ENCODE data around the gene SEMA4D.

DNA sequence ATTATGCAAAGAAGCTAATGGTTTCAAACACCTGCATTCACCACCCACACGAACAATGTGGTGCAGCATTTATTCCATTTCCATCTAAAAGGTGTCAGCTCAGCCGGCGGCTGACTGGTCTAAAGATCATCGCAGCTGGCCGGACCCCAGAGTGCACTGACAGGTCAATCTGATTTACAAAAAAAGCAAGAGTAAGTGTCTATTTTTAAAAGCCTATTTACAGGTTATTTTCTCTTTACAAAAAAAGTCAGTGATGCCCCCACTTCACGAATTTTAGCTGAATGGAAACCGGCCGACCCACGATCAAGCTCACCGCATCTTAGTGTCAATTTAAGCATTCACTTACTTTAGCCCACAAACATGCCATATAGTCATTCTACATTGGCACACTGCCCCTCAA is 58.3 kb downstream of the SEMA4D start:
- TF ChIP-seq POLR2A (IDR thresholded peaks at IDR 0.05; ENCODE audit: extremely low read depth, insufficient read length) = no peak
- TF ChIP-seq, protein P1, sequence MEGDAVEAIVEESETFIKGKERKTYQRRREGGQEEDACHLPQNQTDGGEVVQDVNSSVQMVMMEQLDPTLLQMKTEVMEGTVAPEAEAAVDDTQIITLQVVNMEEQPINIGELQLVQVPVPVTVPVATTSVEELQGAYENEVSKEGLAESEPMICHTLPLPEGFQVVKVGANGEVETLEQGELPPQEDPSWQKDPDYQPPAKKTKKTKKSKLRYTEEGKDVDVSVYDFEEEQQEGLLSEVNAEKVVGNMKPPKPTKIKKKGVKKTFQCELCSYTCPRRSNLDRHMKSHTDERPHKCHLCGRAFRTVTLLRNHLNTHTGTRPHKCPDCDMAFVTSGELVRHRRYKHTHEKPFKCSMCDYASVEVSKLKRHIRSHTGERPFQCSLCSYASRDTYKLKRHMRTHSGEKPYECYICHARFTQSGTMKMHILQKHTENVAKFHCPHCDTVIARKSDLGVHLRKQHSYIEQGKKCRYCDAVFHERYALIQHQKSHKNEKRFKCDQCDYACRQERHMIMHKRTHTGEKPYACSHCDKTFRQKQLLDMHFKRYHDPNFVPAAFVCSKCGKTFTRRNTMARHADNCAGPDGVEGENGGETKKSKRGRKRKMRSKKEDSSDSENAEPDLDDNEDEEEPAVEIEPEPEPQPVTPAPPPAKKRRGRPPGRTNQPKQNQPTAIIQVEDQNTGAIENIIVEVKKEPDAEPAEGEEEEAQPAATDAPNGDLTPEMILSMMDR (IDR thresholded peaks at IDR 0.05; ENCODE audit: low read depth, low read length) = no peak

All from NB4 (cell line).